Trophoblast cell (in vitro differentiated cells and primary cell): ENCODE measurements around the gene TRERF1.
A peak's percentile ranks its signal among the peaks of the same experiment; 100 is the strongest.

ENCODE experiments used
- DNase-seq, 2 donors: peaks; one replicate each; pipeline ENCODE4 v3.0.0-alpha.2; 2016
- H2AFZ ChIP-seq: 2 replicates; pipeline ENCODE4 v1.6.1; 2013; ENCODE audit warnings: low read length, moderate library complexity, mild to moderate bottlenecking; ENCODE audit not compliant: insufficient read depth, poor library complexity
- H2AK5ac ChIP-seq: 2 replicates; pipeline ENCODE4 v1.6.1; 2013; ENCODE audit warnings: mild to moderate bottlenecking, low read length
- H2BK120ac ChIP-seq: 2 replicates; pipeline ENCODE4 v1.6.1; 2013; ENCODE audit warnings: low read length, mild to moderate bottlenecking, moderate library complexity; ENCODE audit not compliant: insufficient read depth, poor library complexity
- H2BK12ac ChIP-seq: 2 replicates; pipeline ENCODE4 v1.6.1; 2013; ENCODE audit warnings: mild to moderate bottlenecking, low read length, moderate library complexity
- H2BK5ac ChIP-seq: 2 replicates; pipeline ENCODE4 v1.6.1; 2013; ENCODE audit warnings: low read length, low read depth, moderate library complexity, mild to moderate bottlenecking; ENCODE audit not compliant: poor library complexity
- H3K14ac ChIP-seq: 2 replicates; pipeline ENCODE4 v1.6.1; 2013; ENCODE audit warnings: mild to moderate bottlenecking, low read length
- H3K18ac ChIP-seq: 2 replicates; pipeline ENCODE4 v1.6.1; 2013; ENCODE audit warnings: mild to moderate bottlenecking, low read length
- H3K23ac ChIP-seq: 2 replicates; pipeline ENCODE4 v1.6.1; 2013; ENCODE audit warnings: low read length
- H3K27ac ChIP-seq: 2 replicates; pipeline ENCODE4 v1.5.1; 2013; ENCODE audit warnings: low read depth, mild to moderate bottlenecking, inconsistent platforms, low read length, moderate library complexity
- H3K27me3 ChIP-seq: 2 replicates; pipeline ENCODE4 v1.6.1; 2013; ENCODE audit warnings: inconsistent platforms, mild to moderate bottlenecking, low read length, moderate library complexity; ENCODE audit not compliant: insufficient read depth
- H3K36me3 ChIP-seq, 2 experiments: 1 replicate in 1 of 2; 2 replicates in 1 of 2; pipeline ENCODE4 v1.6.1; 2013; ENCODE audit warnings: low read length in 2 of 2, mild to moderate bottlenecking in 2 of 2, moderate library complexity in 1 of 2; ENCODE audit not compliant: insufficient read depth in 2 of 2, control insufficient read depth in 1 of 2
- H3K4ac ChIP-seq: 2 replicates; pipeline ENCODE4 v1.6.1; 2013; ENCODE audit warnings: low read depth, mild to moderate bottlenecking, low read length, moderate library complexity
- H3K4me1 ChIP-seq, 2 experiments: 1 replicate in 1 of 2; 2 replicates in 1 of 2; pipeline ENCODE4 v1.6.1; 2013; ENCODE audit warnings: low read length in 2 of 2, mild to moderate bottlenecking in 2 of 2, moderate library complexity in 1 of 2; ENCODE audit not compliant: insufficient read depth in 2 of 2, control insufficient read depth in 1 of 2
- H3K4me2 ChIP-seq: 2 replicates; pipeline ENCODE4 v1.6.1; 2013; ENCODE audit warnings: inconsistent platforms, mild to moderate bottlenecking, low read length, moderate library complexity
- H3K4me3 ChIP-seq: 2 replicates; pipeline ENCODE4 v1.5.1; 2013; ENCODE audit warnings: mild to moderate bottlenecking, low read depth, low read length, inconsistent platforms
- H3K79me1 ChIP-seq: one replicate; pipeline ENCODE4 v1.6.1; 2013; ENCODE audit warnings: low read length
- H3K79me2 ChIP-seq: 2 replicates; pipeline ENCODE4 v1.6.1; 2013; ENCODE audit warnings: low read length, mild to moderate bottlenecking; ENCODE audit not compliant: control insufficient read depth, insufficient read depth, poor library complexity
- H3K9ac ChIP-seq: 2 replicates; pipeline ENCODE4 v1.6.1; 2013; ENCODE audit warnings: mild to moderate bottlenecking, low read length
- H3K9me3 ChIP-seq: 2 replicates; pipeline ENCODE4 v1.6.1; 2013; ENCODE audit warnings: low read depth, mild to moderate bottlenecking, control low read depth, inconsistent platforms, low read length; ENCODE audit not compliant: insufficient read depth
- H4K12ac ChIP-seq: 2 replicates; pipeline ENCODE4 v1.6.1; 2013; ENCODE audit warnings: low read depth, mild to moderate bottlenecking, low read length, moderate library complexity
- H4K8ac ChIP-seq: 2 replicates; pipeline ENCODE4 v1.6.1; 2013; ENCODE audit warnings: low read depth, mild to moderate bottlenecking, low read length, moderate library complexity
- H4K91ac ChIP-seq: one replicate; pipeline ENCODE4 v1.6.1; 2013; ENCODE audit warnings: low read depth, mild to moderate bottlenecking, low read length, moderate library complexity
- WGBS: extraction: QIAGEN DNeasy Blood & Tissue Kit; methylation state at CpG from one replicate; pipeline ENCODE4 v1.1.7; 2013; ENCODE audit warnings: missing lambda C conversion rate; ENCODE audit not compliant: insufficient read length, insufficient coverage; ENCODE audit errors: extremely low coverage; 5-methylcytosine and 5-hydroxymethylcytosine counted together

Gene TRERF1

GRCh38 chr6:42313038-42313437 is 138.7 kb downstream of the TRERF1 start:
- H2BK120ac ChIP-seq = peak overlapping the region; percentile 37
- no peaks in the 10 kb centered on the region for H3K27me3 ChIP-seq
- H4K8ac ChIP-seq = no peak overlapping the region
- no peak overlapping the region for H3K9ac ChIP-seq
- H2BK5ac ChIP-seq = no peak overlapping the region
- no peak overlapping the region for H2AFZ ChIP-seq
- peaks cover 16% of the 10 kb centered on the region for H3K79me1 ChIP-seq
- peak overlapping the region; percentile 32 for H2AK5ac ChIP-seq
- H3K9me3 ChIP-seq = no peaks in the 10 kb centered on the region
- H3K36me3 ChIP-seq = no peaks in the 10 kb centered on the region
- H3K27ac ChIP-seq = no peak overlapping the region
- no peak overlapping the region for H4K12ac ChIP-seq
- no peak overlapping the region for H3K4me3 ChIP-seq
- peaks cover 16 to 28% of the 10 kb centered on the region in 2 experiments for H3K4me1 ChIP-seq
- no peak overlapping the region for H3K4ac ChIP-seq
- no peak for DNase-seq
- H3K4me2 ChIP-seq = no peak overlapping the region
- H2BK12ac ChIP-seq = no peak overlapping the region
- H3K79me2 ChIP-seq = no peaks in the 10 kb centered on the region
- H3K23ac ChIP-seq = no peak overlapping the region
- peak overlapping the region; percentile 21 for H4K91ac ChIP-seq
- H3K14ac ChIP-seq = no peak overlapping the region
- WGBS = no CpG with 5 or more reads among the region's 6 CpGs
- H3K18ac ChIP-seq = no peak overlapping the region

GRCh38 chr6:42307141-42307470 is 144.6 kb downstream of the TRERF1 start:
- H3K18ac ChIP-seq = no peak overlapping the region
- no peak overlapping the region for H3K4ac ChIP-seq
- WGBS = no CpG with 5 or more reads among the region's 2 CpGs
- no peak overlapping the region for H4K8ac ChIP-seq
- H2BK12ac ChIP-seq = no peak overlapping the region
- H3K79me2 ChIP-seq = no peaks in the 10 kb centered on the region
- no peak overlapping the region for H3K27ac ChIP-seq
- H3K79me1 ChIP-seq = no peaks in the 10 kb centered on the region
- no peak overlapping the region for H2AFZ ChIP-seq
- no peak overlapping the region for H3K23ac ChIP-seq
- no peak overlapping the region for H2BK5ac ChIP-seq
- no peak overlapping the region for H2AK5ac ChIP-seq
- no peaks in the 10 kb centered on the region for H3K27me3 ChIP-seq
- H3K9me3 ChIP-seq = peaks cover 3% of the 10 kb centered on the region
- no peaks in the 10 kb centered on the region for H3K36me3 ChIP-seq
- no peak overlapping the region for H4K12ac ChIP-seq
- no peak overlapping the region for H3K4me2 ChIP-seq
- H3K9ac ChIP-seq = no peak overlapping the region
- no peak overlapping the region for H3K4me3 ChIP-seq
- H2BK120ac ChIP-seq = no peak overlapping the region
- no peak overlapping the region for H4K91ac ChIP-seq
- H3K4me1 ChIP-seq = no peaks in the 10 kb centered on the region
- H3K14ac ChIP-seq = no peak overlapping the region
- no peak for DNase-seq

GRCh38 chr6:42306439-42307140 is 145.1 kb downstream of the TRERF1 start:
- Histone ChIP-seq H3K9ac (no peak overlapping the region), H3K36me3 (no peaks in the 10 kb centered on the region), H2AK5ac (no peak overlapping the region), H4K8ac (no peak overlapping the region), H3K4ac (no peak overlapping the region), H3K4me2 (no peak overlapping the region), H3K9me3 (peaks cover 3% of the 10 kb centered on the region), H3K4me3 (no peak overlapping the region), H3K79me1 (no peaks in the 10 kb centered on the region), H3K27ac (no peak overlapping the region), H4K91ac (no peak overlapping the region), H2BK12ac (no peak overlapping the region), H2BK120ac (no peak overlapping the region), H3K79me2 (no peaks in the 10 kb centered on the region), H3K18ac (no peak overlapping the region), H3K23ac (no peak overlapping the region), H3K14ac (no peak overlapping the region), H2BK5ac (no peak overlapping the region), H3K27me3 (no peaks in the 10 kb centered on the region), H3K4me1 (no peaks in the 10 kb centered on the region), H4K12ac (no peak overlapping the region), H2AFZ (no peak overlapping the region)
- no CpG with 5 or more reads among the region's 7 CpGs for WGBS
- no peak for DNase-seq

GRCh38 chr6:42304053-42304712 is 147.5 kb downstream of the TRERF1 start:
- Histone ChIP-seq H3K79me2 (no peaks in the 10 kb centered on the region), H4K91ac (no peak overlapping the region), H3K14ac (no peak overlapping the region), H3K4me2 (no peak overlapping the region), H3K4me3 (no peak overlapping the region), H2BK5ac (no peak overlapping the region), H3K27ac (no peak overlapping the region), H2BK12ac (no peak overlapping the region), H3K4me1 (peaks cover 0 to 2% of the 10 kb centered on the region in 2 experiments), H4K12ac (no peak overlapping the region), H3K27me3 (no peaks in the 10 kb centered on the region), H3K23ac (no peak overlapping the region), H3K36me3 (no peaks in the 10 kb centered on the region), H3K18ac (no peak overlapping the region), H4K8ac (no peak overlapping the region), H2AFZ (no peak overlapping the region), H2AK5ac (no peak overlapping the region), H2BK120ac (no peak overlapping the region), H3K79me1 (no peaks in the 10 kb centered on the region), H3K9me3 (peaks cover 3% of the 10 kb centered on the region), H3K9ac (no peak overlapping the region), H3K4ac (no peak overlapping the region)
- no peak for DNase-seq
- WGBS = no CpG with 5 or more reads among the region's 6 CpGs
